Measurements from ENCODE around the gene SLC46A1. TPM values are rescaled to one million over a fixed set of nuclear protein-coding genes. Genes with fewer than 3 reads are reported as not detected.

SLC46A1 gene
- total and polyA plus RNA-seq, 10 of the 15 experiments (the other 5 are each of a cell fraction or from before 2014, with no cell fraction given) = 1.7 to 6.9 (median 4.0) TPM

- TF ChIP-seq ZNF592 (IDR thresholded peaks at IDR 0.05) (no peak), EGR1 (IDR thresholded peaks at IDR 0.05; ENCODE audit: borderline replicate concordance in 1 of 2, low read depth in 2 of 2, low read length in 2 of 2) (no peak)
- TF ChIP-seq, protein P1, sequence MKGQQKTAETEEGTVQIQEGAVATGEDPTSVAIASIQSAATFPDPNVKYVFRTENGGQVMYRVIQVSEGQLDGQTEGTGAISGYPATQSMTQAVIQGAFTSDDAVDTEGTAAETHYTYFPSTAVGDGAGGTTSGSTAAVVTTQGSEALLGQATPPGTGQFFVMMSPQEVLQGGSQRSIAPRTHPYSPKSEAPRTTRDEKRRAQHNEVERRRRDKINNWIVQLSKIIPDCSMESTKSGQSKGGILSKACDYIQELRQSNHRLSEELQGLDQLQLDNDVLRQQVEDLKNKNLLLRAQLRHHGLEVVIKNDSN (IDR thresholded peaks at IDR 0.05; ENCODE audit: borderline replicate concordance, extremely low read length, insufficient read depth, low read depth, low read length) = no peak
Measured at GRCh38 chr17:28406473-28406814, 432 bp upstream of the SLC46A1 start (continued).

DNA sequence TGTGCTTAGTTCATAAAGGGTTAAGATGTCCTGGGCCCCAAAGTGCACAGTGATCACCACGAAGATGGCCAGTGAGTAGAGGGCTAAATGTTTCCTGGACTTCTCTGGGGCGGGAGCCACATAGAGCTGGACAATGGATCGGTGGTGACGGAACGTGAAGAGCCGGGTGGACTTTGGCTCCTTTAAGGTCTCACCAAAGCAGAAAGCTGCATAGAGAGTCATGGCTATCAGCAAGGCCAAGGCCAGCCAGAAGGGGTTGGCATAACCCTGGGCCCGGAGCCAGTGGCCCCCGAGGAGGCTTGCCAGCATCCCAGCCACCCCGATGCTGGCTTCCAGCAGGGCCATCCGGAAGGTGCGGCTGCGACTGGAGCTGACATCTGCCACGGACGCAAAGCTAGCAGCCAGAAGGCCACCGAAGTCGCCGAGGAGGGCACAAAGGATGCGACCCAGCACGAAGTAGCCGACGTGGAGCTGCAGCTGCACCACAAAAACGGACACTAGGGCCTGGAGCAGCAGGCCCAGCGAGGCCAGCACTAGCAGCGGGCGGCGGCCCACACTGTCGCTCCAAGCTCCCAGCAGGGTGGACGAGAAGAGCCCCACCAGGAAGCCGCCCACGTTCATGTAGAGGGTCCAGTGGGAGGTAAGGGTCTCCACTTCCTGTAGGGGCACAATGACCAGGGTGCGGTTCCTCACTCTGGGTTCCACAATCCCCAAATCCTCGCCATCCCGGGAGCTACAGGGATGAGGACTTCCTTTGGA, 1.0 kb downstream of the SLC46A1 start:
- Histone ChIP-seq H3K4me2 (ENCODE audit: control insufficient read depth, insufficient read depth) (peak overlapping the region; percentile 80), H3K79me2 (ENCODE audit: control insufficient read depth, insufficient read depth, low read length) (no peaks in the 10 kb centered on the region), H4K20me1 (ENCODE audit: control insufficient read depth, insufficient read depth) (no peaks in the 10 kb centered on the region), H3K27ac (ENCODE audit: control insufficient read depth, insufficient read depth) (0 out of 2 replicates have a peak overlapping the region, but pooled peaks have one; percentile 37), H2AFZ (ENCODE audit: control insufficient read depth, low read depth, low read length) (peak overlapping the region; percentile 87), H3K4me1 (ENCODE audit: control insufficient read depth, insufficient read depth, low read length) (peaks cover 3% of the 10 kb centered on the region), H3K9me3 (replicated peaks; ENCODE audit: control insufficient read depth, insufficient read depth, low read length) (no peaks in the 10 kb centered on the region), H3K27me3 (replicated peaks in 1 of 2; ENCODE audit: control insufficient read depth in 2 of 2, insufficient read depth in 2 of 2, low read length in 1 of 2) (no peaks in the 10 kb centered on the region), H3K36me3 (ENCODE audit: control insufficient read depth in 2 of 2, insufficient read depth in 2 of 2, low read length in 1 of 2) (no peaks in the 10 kb centered on the region), H3K4me3 (peak overlapping the region; percentile 75), H3K9ac (ENCODE audit: control insufficient read depth, insufficient read depth, low read length) (peak overlapping the region; percentile 72)
- no peak for TF ChIP-seq PAX8 (IDR thresholded peaks at IDR 0.05)
- TF ChIP-seq RB1 (IDR thresholded peaks at IDR 0.05; ENCODE audit: borderline replicate concordance) = no peak
- no peak for TF ChIP-seq MEF2B (IDR thresholded peaks at IDR 0.05; ENCODE audit: partially characterized antibody, poor library complexity, severe bottlenecking)
- no peak for TF ChIP-seq CBFB (IDR thresholded peaks at IDR 0.05; ENCODE audit: low read depth)
- TF ChIP-seq KDM1A (IDR thresholded peaks at IDR 0.05; ENCODE audit: borderline replicate concordance) = no peak
- no peak for TF ChIP-seq SPI1 (IDR thresholded peaks at IDR 0.05; ENCODE audit: borderline replicate concordance, insufficient read depth, low read depth, low read length)
- TF ChIP-seq SUPT20H (IDR thresholded peaks at IDR 0.05; ENCODE audit: borderline replicate concordance, control insufficient read depth, low read depth, low read length) = no peak
- TF ChIP-seq SRF (IDR thresholded peaks at IDR 0.05; ENCODE audit: low read depth in 2 of 2, low read length in 2 of 2) = no peak
- no peak for TF ChIP-seq CREB1 (IDR thresholded peaks at IDR 0.05; ENCODE audit: low read depth)
- 85% methylated on average over 33 of the region's 33 CpGs for WGBS (ENCODE audit: insufficient coverage, insufficient replicate concordance, low lambda C conversion rate, missing lambda C conversion rate)
- SMC1A ChIA-PET (ENCODE audit: uncharacterized antibody, unreplicated experiment) = interaction anchor here (1.2 kb wide), 1 partner anchor 12 kb away, joined by 3 read pairs; no protein-coding TSS in a partner anchor
- no peak for ATAC-seq
- CTCF ChIA-PET = interaction anchor here (0.5 to 4.0 kb wide), 4 partner anchors 11 to 599 kb away, joined by 3 to 19 read pairs (median 4); no protein-coding TSS in a partner anchor
- no TSS peak for BruUV-seq (replicated peaks)
- POLR2A ChIA-PET = interaction anchor here (0.6 to 1.1 kb wide), 2 partner anchors 23 to 99 kb away, joined by 3 to 5 read pairs; no protein-coding TSS in a partner anchor
- RAD21 ChIA-PET (ENCODE audit: unreplicated experiment) = no interaction called here
- DNase-seq (ENCODE audit: low read depth, low spot score) = no peak
- intact Hi-C loops (cut with micrococcal nuclease; ENCODE audit: unreplicated experiment) = no loop called here
- in situ Hi-C loops (cut with MboI) = no loop called here
- no peak for FAIRE-seq
